ENCODE measurements around the gene DENND4A. TPM values are rescaled to one million over a fixed set of nuclear protein-coding genes. Genes with fewer than 3 reads are reported as not detected.
"Not testable (repeated sequence)": the region's sequence is repeated elsewhere in the genome, so short reads cannot be mapped to it uniquely, and the experiment has no call there.

DENND4A gene
- total and polyA plus RNA-seq, 2 experiments from 2014 or later, result 5.6 to 10.9 TPM

GRCh38 chr15:65812916-65813315 is 20.8 kb upstream of the DENND4A start:
- 35 to 65% methylated on average over 1 of the region's 1 CpG for WGBS, 2 experiments (ENCODE audit: low coverage in 1 of 2, low lambda C conversion rate in 2 of 2, missing lambda C conversion rate in 2 of 2)
- Histone ChIP-seq H3K4me3 (no peak overlapping the region), H3K27me3 (replicated peaks; ENCODE audit: insufficient read depth) (no peaks in the 10 kb centered on the region), H3K4me2 (ENCODE audit: unreplicated experiment) (no peak overlapping the region), H3K4me1 (ENCODE audit: insufficient read depth) (no peaks in the 10 kb centered on the region), H3K9me3 (ENCODE audit: low read depth) (peaks cover 3% of the 10 kb centered on the region), H3K79me2 (ENCODE audit: insufficient read depth) (no peaks in the 10 kb centered on the region), H4K20me1 (ENCODE audit: insufficient read depth) (no peaks in the 10 kb centered on the region), H3K9ac (no peak overlapping the region), H3K27ac (no peak overlapping the region), H3K9me2 (ENCODE audit: insufficient read depth) (no peaks in the 10 kb centered on the region), H2AFZ (no peak overlapping the region), H3K36me3 (ENCODE audit: low read depth) (no peaks in the 10 kb centered on the region), H3F3A (ENCODE audit: insufficient read depth) (no peaks in the 10 kb centered on the region)
- in situ Hi-C loops (cut with MboI), result no loop called here
- TF ChIP-seq EZH2phosphoT487 (IDR thresholded peaks at IDR 0.05; ENCODE audit: insufficient read depth, low read depth), result no peak
- no peak for TF ChIP-seq EZH2 (IDR thresholded peaks at IDR 0.05; ENCODE audit: insufficient read depth, poor library complexity, severe bottlenecking)
- no peak for DNase-seq

GRCh38 chr15:65812467-65812866 is 20.4 kb upstream of the DENND4A start:
- no peaks in the 10 kb centered on the region for H3K9me2 ChIP-seq (ENCODE audit: insufficient read depth)
- H3K79me2 ChIP-seq (ENCODE audit: insufficient read depth), result no peaks in the 10 kb centered on the region
- no peaks in the 10 kb centered on the region for H3K36me3 ChIP-seq (ENCODE audit: low read depth)
- H4K20me1 ChIP-seq (ENCODE audit: insufficient read depth), result no peaks in the 10 kb centered on the region
- H3K4me3 ChIP-seq, result no peak overlapping the region
- H3K27me3 ChIP-seq (replicated peaks; ENCODE audit: insufficient read depth), result no peaks in the 10 kb centered on the region
- H2AFZ ChIP-seq, result no peak overlapping the region
- no peak overlapping the region for H3K27ac ChIP-seq
- H3K9me3 ChIP-seq (ENCODE audit: low read depth), result peaks cover 3% of the 10 kb centered on the region
- in situ Hi-C loops (cut with MboI), result no loop called here
- 43 to 45% methylated on average over 3 of the region's 3 CpGs for WGBS, 2 experiments (ENCODE audit: low coverage in 1 of 2, low lambda C conversion rate in 2 of 2, missing lambda C conversion rate in 2 of 2)
- H3K4me2 ChIP-seq (ENCODE audit: unreplicated experiment), result no peak overlapping the region
- no peak for TF ChIP-seq EZH2 (IDR thresholded peaks at IDR 0.05; ENCODE audit: insufficient read depth, poor library complexity, severe bottlenecking)
- no peak for TF ChIP-seq EZH2phosphoT487 (IDR thresholded peaks at IDR 0.05; ENCODE audit: insufficient read depth, low read depth)
- H3F3A ChIP-seq (ENCODE audit: insufficient read depth), result no peaks in the 10 kb centered on the region
- no peak for DNase-seq
- no peak overlapping the region for H3K9ac ChIP-seq
- no peaks in the 10 kb centered on the region for H3K4me1 ChIP-seq (ENCODE audit: insufficient read depth)

- WGBS, 2 experiments (ENCODE audit: low coverage in 1 of 2, low lambda C conversion rate in 2 of 2, missing lambda C conversion rate in 2 of 2), result 71 to 80% methylated on average over 3 of the region's 3 CpGs
- Histone ChIP-seq H3K9me2 (ENCODE audit: insufficient read depth) (no peaks in the 10 kb centered on the region), H3K9ac (no peak overlapping the region), H3K4me1 (ENCODE audit: insufficient read depth) (no peaks in the 10 kb centered on the region), H3F3A (ENCODE audit: insufficient read depth) (no peaks in the 10 kb centered on the region), H4K20me1 (ENCODE audit: insufficient read depth) (no peaks in the 10 kb centered on the region), H3K27ac (no peak overlapping the region), H3K36me3 (ENCODE audit: low read depth) (no peaks in the 10 kb centered on the region), H3K79me2 (ENCODE audit: insufficient read depth) (no peaks in the 10 kb centered on the region), H3K4me2 (ENCODE audit: unreplicated experiment) (no peak overlapping the region), H3K4me3 (no peak overlapping the region), H2AFZ (no peak overlapping the region), H3K9me3 (ENCODE audit: low read depth) (peaks cover 3% of the 10 kb centered on the region), H3K27me3 (replicated peaks; ENCODE audit: insufficient read depth) (no peaks in the 10 kb centered on the region)
- DNase-seq, result no peak
- in situ Hi-C loops (cut with MboI), result no loop called here
- no peak for TF ChIP-seq EZH2 (IDR thresholded peaks at IDR 0.05; ENCODE audit: insufficient read depth, poor library complexity, severe bottlenecking)
- TF ChIP-seq EZH2phosphoT487 (IDR thresholded peaks at IDR 0.05; ENCODE audit: insufficient read depth, low read depth), result no peak
These were observed 19.7 kb upstream of the DENND4A start for GRCh38 chr15:65811835-65812234.

GRCh38 chr15:65811011-65811733 is 19.1 kb upstream of the DENND4A start:
- H3K9ac ChIP-seq; H3K27ac ChIP-seq; H3K4me1 ChIP-seq (ENCODE audit: insufficient read depth); H3K36me3 ChIP-seq (ENCODE audit: low read depth); H3K27me3 ChIP-seq (replicated peaks; ENCODE audit: insufficient read depth); H3F3A ChIP-seq (ENCODE audit: insufficient read depth); H4K20me1 ChIP-seq (ENCODE audit: insufficient read depth); H3K4me2 ChIP-seq (ENCODE audit: unreplicated experiment); H3K79me2 ChIP-seq (ENCODE audit: insufficient read depth); DNase-seq; H3K4me3 ChIP-seq; H2AFZ ChIP-seq; H3K9me2 ChIP-seq (ENCODE audit: insufficient read depth); in situ Hi-C loops (cut with MboI); H3K9me3 ChIP-seq (ENCODE audit: low read depth): not testable (repeated sequence)
- WGBS, 2 experiments (ENCODE audit: low coverage in 1 of 2, low lambda C conversion rate in 2 of 2, missing lambda C conversion rate in 2 of 2), result 74 to 78% methylated on average over 4 of the region's 4 CpGs

GRCh38 chr15:65806397-65806796 is 14.3 kb upstream of the DENND4A start:
- Histone ChIP-seq H3K4me2 (ENCODE audit: unreplicated experiment) (no peak overlapping the region), H2AFZ (no peak overlapping the region)
- in situ Hi-C loops (cut with MboI), result no loop called here

More at GRCh38 chr15:65806397-65806796, 14.3 kb upstream of the DENND4A start:
- no peaks in the 10 kb centered on the region for H3K36me3 ChIP-seq (ENCODE audit: low read depth)
- H3K4me3 ChIP-seq, result no peak overlapping the region
- no peaks in the 10 kb centered on the region for H3K4me1 ChIP-seq (ENCODE audit: insufficient read depth)
- H3K27me3 ChIP-seq (replicated peaks; ENCODE audit: insufficient read depth), result no peaks in the 10 kb centered on the region
- no peak overlapping the region for H3K27ac ChIP-seq
- WGBS, 2 experiments (ENCODE audit: low coverage in 1 of 2, low lambda C conversion rate in 2 of 2, missing lambda C conversion rate in 2 of 2), result 43 to 45% methylated on average over 3 of the region's 3 CpGs
- H3K79me2 ChIP-seq (ENCODE audit: insufficient read depth), result no peaks in the 10 kb centered on the region
- DNase-seq, result no peak
- H3K9me2 ChIP-seq (ENCODE audit: insufficient read depth), result no peaks in the 10 kb centered on the region
- H3K9me3 ChIP-seq (ENCODE audit: low read depth), result no peaks in the 10 kb centered on the region
- no peak overlapping the region for H3K9ac ChIP-seq
- no peaks in the 10 kb centered on the region for H4K20me1 ChIP-seq (ENCODE audit: insufficient read depth)
- H3F3A ChIP-seq (ENCODE audit: insufficient read depth), result no peaks in the 10 kb centered on the region
- TF ChIP-seq EZH2phosphoT487 (IDR thresholded peaks at IDR 0.05; ENCODE audit: insufficient read depth, low read depth) (no peak), EZH2 (IDR thresholded peaks at IDR 0.05; ENCODE audit: insufficient read depth, poor library complexity, severe bottlenecking) (no peak)

All from GM23248 (cell line).